ENCODE data around the gene DIDO1. TPM values are rescaled to one million over a fixed set of nuclear protein-coding genes. Genes with fewer than 3 reads are reported as not detected.

The DIDO1 gene
- total RNA-seq, 4 donors from 2014 or later: 49.5 to 75.8 (median 66.5) TPM

- Histone ChIP-seq H3K4me3 (no peak overlapping the region), H3K27ac (peak overlapping the region in 1 of 4 donors; percentile 44), H3K36me3 (peaks cover 0 to 63% of the 10 kb centered on the region in 2 donors), H3K9me3 (no peaks in the 10 kb centered on the region), H3K4me1 (peaks cover 5 to 43% (median 13%) of the 10 kb centered on the region in 3 donors), H3K27me3 (no peaks in the 10 kb centered on the region)
- no peak for TF ChIP-seq CTCF (IDR thresholded peaks at IDR 0.05)
- no peak for TF ChIP-seq EP300 (IDR thresholded peaks at IDR 0.05)
- TF ChIP-seq POLR2AphosphoS5 (IDR thresholded peaks at IDR 0.05): no peak
- TF ChIP-seq POLR2A (IDR thresholded peaks at IDR 0.05): no peak
- no peak for ATAC-seq
- WGBS, 2 donors (ENCODE audit: low coverage in 1 of 2): 28 to 29% methylated on average over 10 to 16 of the region's 16 CpGs
Observed at GRCh38 chr20:62898970-62899632, 27.2 kb downstream of the DIDO1 start.

GRCh38 chr20:62898093-62898964 lies 28.0 kb downstream of the DIDO1 start:
- TF ChIP-seq POLR2A (IDR thresholded peaks at IDR 0.05): no peak
- no peak for TF ChIP-seq CTCF (IDR thresholded peaks at IDR 0.05)
- peak; percentile 48 for TF ChIP-seq POLR2AphosphoS5 (IDR thresholded peaks at IDR 0.05)
- no peak for TF ChIP-seq EP300 (IDR thresholded peaks at IDR 0.05)
- Histone ChIP-seq H3K4me3 (no peak overlapping the region), H3K9me3 (no peaks in the 10 kb centered on the region), H3K36me3 (peaks cover 0 to 63% of the 10 kb centered on the region in 2 donors), H3K27ac (peak overlapping the region in 1 of 4 donors; percentile 36), H3K27me3 (no peaks in the 10 kb centered on the region), H3K4me1 (peaks cover 5 to 41% (median 13%) of the 10 kb centered on the region in 3 donors)
- 77 to 79% methylated on average over 10 to 15 of the region's 16 CpGs for WGBS, 2 donors (ENCODE audit: low coverage in 1 of 2)
- no peak for ATAC-seq

GRCh38 chr20:62897666-62898065 lies 28.6 kb downstream of the DIDO1 start:
- TF ChIP-seq POLR2AphosphoS5 (IDR thresholded peaks at IDR 0.05): no peak
- no peak for TF ChIP-seq POLR2A (IDR thresholded peaks at IDR 0.05)
- TF ChIP-seq CTCF (IDR thresholded peaks at IDR 0.05): no peak
- TF ChIP-seq EP300 (IDR thresholded peaks at IDR 0.05): no peak
- Histone ChIP-seq H3K4me1 (peaks cover 5 to 37% (median 13%) of the 10 kb centered on the region in 3 donors), H3K9me3 (no peaks in the 10 kb centered on the region), H3K27me3 (no peaks in the 10 kb centered on the region), H3K36me3 (peaks cover 0 to 63% of the 10 kb centered on the region in 2 donors), H3K27ac (peak overlapping the region in 1 of 4 donors; percentile 36), H3K4me3 (no peak overlapping the region)
- no peak for ATAC-seq
- 60 to 70% methylated on average over 2 of the region's 11 CpGs for WGBS, 2 donors (ENCODE audit: low coverage in 1 of 2)

GRCh38 chr20:62896526-62896925 lies 29.8 kb downstream of the DIDO1 start:
- no peak for ATAC-seq
- TF ChIP-seq EP300 (IDR thresholded peaks at IDR 0.05) (no peak), CTCF (IDR thresholded peaks at IDR 0.05) (no peak), POLR2A (IDR thresholded peaks at IDR 0.05) (no peak), POLR2AphosphoS5 (IDR thresholded peaks at IDR 0.05) (no peak)
- H3K4me3 ChIP-seq: no peak overlapping the region
- 80 to 98% methylated on average over 2 to 7 of the region's 16 CpGs for WGBS, 2 donors (ENCODE audit: low coverage in 1 of 2)
- peaks cover 5 to 37% (median 13%) of the 10 kb centered on the region in 3 donors for H3K4me1 ChIP-seq
- H3K27ac ChIP-seq: no peak overlapping the region
- H3K36me3 ChIP-seq: peaks cover 0 to 63% of the 10 kb centered on the region in 2 donors
- no peaks in the 10 kb centered on the region for H3K27me3 ChIP-seq
- H3K9me3 ChIP-seq: no peaks in the 10 kb centered on the region
